Activated CD4-positive, alpha-beta memory T cell treated with anti-CD3 and anti-CD28 coated beads, Interleukin-2, amount 10 ng/mL, durations not matched to agents 7 days and 5 days (primary cell): Measurements from ENCODE around the gene AMTN. TPM values are rescaled to one million over a fixed set of nuclear protein-coding genes. Genes with fewer than 3 reads are reported as not detected.

ENCODE experiments used
- CTCF ChIA-PET: fragments of 350-600 bp; sonication (Branson Sonifier 250); formaldehyde crosslinking; loops from one replicate; lab custom pipeline; 2021; ENCODE audit warnings: antibody characterized with exemption, inconsistent platforms; lab: Charles Lee
- POLR2A ChIA-PET: fragments of 350-600 bp; sonication (Branson Sonifier 250); formaldehyde crosslinking; loops from one replicate; lab custom pipeline; 2021; ENCODE audit warnings: antibody characterized with exemption; lab: Charles Lee
- DNase-seq: peaks from one replicate; pipeline ENCODE4 v3.0.0-alpha.2; 2020
- H3K27ac Mint-ChIP-seq: one replicate; pipeline ENCODE4 v1.8.0; 2021; ENCODE audit warnings: mild to moderate bottlenecking, mixed read lengths
- H3K27me3 Mint-ChIP-seq: one replicate; pipeline ENCODE4 v1.8.0; 2021; ENCODE audit warnings: mixed read lengths
- H3K36me3 Mint-ChIP-seq: one replicate; pipeline ENCODE4 v1.8.0; 2021; ENCODE audit warnings: low read depth, mixed read lengths
- H3K4me1 Mint-ChIP-seq: one replicate; pipeline ENCODE4 v1.8.0; 2021; ENCODE audit warnings: mixed read lengths
- H3K4me3 Mint-ChIP-seq: one replicate; pipeline ENCODE4 v1.8.0; 2021; ENCODE audit warnings: mild to moderate bottlenecking, mixed read lengths
- H3K9me3 Mint-ChIP-seq: one replicate; pipeline ENCODE4 v1.8.0; 2021; ENCODE audit warnings: mixed read lengths
- total RNA-seq, 2 experiments: library from RNA; stranded (reverse); gene quantifications; one replicate each; pipeline ENCODE4 v1.2.3, GENCODE V29; 2021

AMTN gene
- total RNA-seq, 2 experiments from 2014 or later, result not detected

DNA sequence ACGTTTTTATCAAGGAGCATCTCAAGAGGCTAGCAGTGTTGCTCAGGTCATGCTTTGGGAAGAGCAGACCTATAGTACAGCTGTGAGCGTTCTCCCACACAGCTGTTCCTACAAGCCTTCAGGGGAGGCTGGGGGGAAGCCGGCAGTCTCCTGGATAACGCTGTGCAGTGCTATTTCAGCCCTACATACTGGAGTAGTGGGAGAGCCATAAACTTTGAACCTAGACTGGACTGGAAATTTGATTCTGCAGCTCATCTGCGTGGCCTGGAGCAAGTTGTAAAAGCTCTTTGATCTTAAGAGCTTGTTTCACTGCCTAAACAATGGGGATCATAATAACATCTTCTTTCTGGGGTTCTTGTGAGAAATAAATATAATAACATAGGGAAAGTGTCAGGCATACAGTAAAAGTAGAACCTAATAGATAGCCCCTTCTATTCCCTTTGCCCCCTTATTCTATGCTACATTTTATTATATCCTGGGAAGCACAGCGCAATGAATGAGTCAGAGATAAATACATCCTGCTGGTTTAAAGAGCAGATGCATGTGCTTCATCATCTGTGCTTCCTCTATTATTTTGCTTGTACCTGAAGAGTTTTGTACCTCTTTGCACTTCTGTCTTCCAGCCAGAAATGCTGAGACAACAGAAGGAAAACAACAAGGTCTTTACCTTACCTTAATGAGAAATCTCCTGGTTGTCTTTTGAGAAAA is 59.0 kb downstream of the AMTN start:
- Mint-ChIP-seq H3K4me3 (no peak overlapping the region), H3K27me3 (no peaks in the 10 kb centered on the region), H3K4me1 (no peaks in the 10 kb centered on the region), H3K27ac (no peak overlapping the region), H3K36me3 (no peaks in the 10 kb centered on the region), H3K9me3 (no peaks in the 10 kb centered on the region)
- ChIA-PET POLR2A (no interaction called here), CTCF (no interaction called here)
- DNase-seq, result no peak

DNA sequence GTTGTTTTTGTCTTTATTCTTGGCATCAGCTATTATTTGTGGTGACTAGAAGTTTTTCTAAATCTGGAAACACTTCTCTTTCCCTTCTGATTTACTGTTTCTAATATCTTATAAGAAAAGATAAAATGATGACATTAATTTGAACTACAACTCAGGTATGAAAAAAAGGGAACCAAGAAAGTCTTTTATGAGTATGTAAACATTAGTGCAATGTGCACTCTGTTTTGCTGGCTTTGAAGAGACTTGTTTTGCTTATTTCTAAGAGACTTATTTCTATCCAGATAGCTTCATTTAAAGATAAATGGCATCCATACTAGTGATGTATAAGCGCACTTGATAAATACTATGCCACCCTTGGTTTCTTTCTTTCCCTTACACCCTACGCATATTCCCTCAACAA is 63.6 kb downstream of the AMTN start:
- no peaks in the 10 kb centered on the region for H3K9me3 Mint-ChIP-seq
- CTCF ChIA-PET, result no interaction called here
- POLR2A ChIA-PET, result no interaction called here

More for the DNA sequence above, 63.6 kb downstream of the AMTN start:
- Mint-ChIP-seq H3K4me3 (no peak overlapping the region), H3K4me1 (no peaks in the 10 kb centered on the region), H3K27me3 (peaks cover 3% of the 10 kb centered on the region), H3K27ac (no peak overlapping the region), H3K36me3 (no peaks in the 10 kb centered on the region)
- no peak for DNase-seq

Other genes starting within 250 kb of the AMTN start
- not detected for gene CABS1, start 183.6 kb upstream of the AMTN start, total RNA-seq
- gene SMR3A, start 157.8 kb upstream of the AMTN start, total RNA-seq, result not detected
- gene SMR3B, start 135.4 kb upstream of the AMTN start, total RNA-seq, result not detected
- gene OPRPN, start 120.6 kb upstream of the AMTN start, total RNA-seq, result not detected
- gene MUC7, start 46.4 kb upstream of the AMTN start, total RNA-seq, result not detected
- gene AMBN, start 73.7 kb downstream of the AMTN start, total RNA-seq, result not detected
- not detected for gene ENAM, start 110.2 kb downstream of the AMTN start, total RNA-seq
- under 1 TPM in 1 of 2 experiments, not detected in 1; 0.35 TPM for gene JCHAIN, start 147.9 kb downstream of the AMTN start, total RNA-seq
- gene UTP3, start 170.0 kb downstream of the AMTN start, total RNA-seq, result 10 to 100 TPM; 28.7 to 28.9 TPM
- gene RUFY3, start 203.4 kb downstream of the AMTN start, total RNA-seq, result 1 to 10 TPM; 9.1 to 9.7 TPM